MCF 10A (cell line): ENCODE data around the gene CYP17A1. TPM values are rescaled to one million over a fixed set of nuclear protein-coding genes. Genes with fewer than 3 reads are reported as not detected.
A peak's percentile ranks its signal among the peaks of the same experiment; 100 is the strongest.

ENCODE experiments used
- Bru-seq: library from RNA; stranded (reverse); fragments of 400-500 nt; gene quantifications from one replicate; lab custom pipeline; 2021; lab: Mats Ljungman, UMichigan
- BruChase-seq, 2 experiments: library from RNA; stranded (reverse); fragments of 400-500 nt; gene quantifications; one replicate each; lab custom pipeline; 2021; lab: Mats Ljungman, UMichigan
- BruUV-seq: library from RNA; stranded (reverse); fragments of 400-500 nt; replicated peaks from 2 replicates; lab custom pipeline; 2021; lab: Mats Ljungman, UMichigan
- CTCF ChIA-PET: fragments of 300-600 bp; sonication (Branson Sonifier 250); formaldehyde crosslinking; extraction: SDS; loops from one replicate; lab custom pipeline; 2021; ENCODE audit warnings: antibody characterized with exemption, inconsistent platforms; lab: Yijun Ruan, JAX
- POLR2A ChIA-PET: fragments of 300-600, 350-650 bp; sonication (Branson Sonifier 250); formaldehyde crosslinking; extraction: SDS; loops from one replicate; lab custom pipeline; 2020; ENCODE audit warnings: antibody characterized with exemption, inconsistent platforms; lab: Yijun Ruan, JAX
- DNase-seq: peaks from one replicate; pipeline ENCODE4 v3.0.0-alpha.2; 2018; ENCODE audit not compliant: unreplicated experiment
- H3K27ac Mint-ChIP-seq: one replicate; pipeline ENCODE4 v1.8.0; 2022; ENCODE audit warnings: mild to moderate bottlenecking, low read depth, mixed read lengths; ENCODE audit not compliant: unreplicated experiment
- H3K27me3 Mint-ChIP-seq: one replicate; pipeline ENCODE4 v1.8.0; 2022; ENCODE audit warnings: mixed read lengths; ENCODE audit not compliant: insufficient read depth, unreplicated experiment
- H3K36me3 Mint-ChIP-seq: one replicate; pipeline ENCODE4 v1.8.0; 2022; ENCODE audit warnings: mild to moderate bottlenecking, moderate library complexity, mixed read lengths; ENCODE audit not compliant: insufficient read depth, unreplicated experiment
- H3K4me1 Mint-ChIP-seq: one replicate; pipeline ENCODE4 v1.8.0; 2022; ENCODE audit warnings: mixed read lengths; ENCODE audit not compliant: insufficient read depth, unreplicated experiment
- H3K4me3 Mint-ChIP-seq: one replicate; pipeline ENCODE4 v1.8.0; 2022; ENCODE audit warnings: mild to moderate bottlenecking, moderate library complexity, mixed read lengths; ENCODE audit not compliant: unreplicated experiment
- H3K9me3 Mint-ChIP-seq: one replicate; pipeline ENCODE4 v1.8.0; 2022; ENCODE audit warnings: mixed read lengths; ENCODE audit not compliant: unreplicated experiment
- CTCF ChIP-seq: fragments of 200-600 bp; IDR thresholded peaks from one replicate; pipeline ENCODE4 v1.8.0; 2022; ENCODE audit warnings: antibody characterized with exemption, mild to moderate bottlenecking; ENCODE audit not compliant: unreplicated experiment
- intact Hi-C: fragments of 100-400 bp; cut with micrococcal nuclease; formaldehyde crosslinking; loops from 2 replicates; pipeline ENCODE4 v1.14.1; 2022
- long read RNA-seq: library from polyadenylated mRNA; stranded (forward); transcript quantifications from one replicate; pipeline ENCODE4 v2.0.0, GENCODE V29; 2022
- total RNA-seq: library from RNA; stranded (reverse); gene quantifications from 2 replicates; pipeline ENCODE4 v1.2.3, GENCODE V29; 2022

CYP17A1 gene
- not detected in 2 replicates for total RNA-seq
- Bru-seq, nascent RNA = percentile 11 among the genes with signal in this experiment
- BruChase-seq, experiment 1, labeled RNA remaining after a 6-hour chase = percentile 20 among the genes with signal in this experiment
- percentile 10 among the genes with signal in this experiment for BruChase-seq, experiment 2, labeled RNA remaining after a 2-hour chase
- long read RNA-seq = 0 reads

GRCh38 chr10:102837230-102837721 lies at the start of gene CYP17A1:
Gene CYP17A1 (minus strand): TSS chr10:102837413. CDS start chr10:102837361, 52 bp downstream.
- intact Hi-C loops = loop anchor here (5.0 to 10.0 kb wide), 3 partner anchors 85 to 645 kb away; no protein-coding TSS in a partner anchor
- H3K9me3 Mint-ChIP-seq = peaks cover 21% of the 10 kb centered on the region
- no peak within 1 kb of the TSS for H3K4me3 Mint-ChIP-seq
- TF ChIP-seq CTCF = no peak
- CTCF ChIA-PET = interaction anchor here (0.6 to 8.3 kb wide), 7 partner anchors 10 to 475 kb away, joined by 3 to 124 read pairs (median 5); no protein-coding TSS in a partner anchor
- DNase-seq = no peak
- no TSS peak for BruUV-seq
- POLR2A ChIA-PET = no interaction called here
- H3K4me1 Mint-ChIP-seq = peaks cover 9% of the 10 kb centered on the region
- H3K27ac Mint-ChIP-seq = no peak within 1 kb of the TSS
- peaks cover 28% of the 10 kb centered on the region for H3K27me3 Mint-ChIP-seq
- H3K36me3 Mint-ChIP-seq = no peaks in the 10 kb centered on the region

- POLR2A ChIA-PET = no interaction called here
- no peak for DNase-seq
- CTCF ChIA-PET = no interaction called here
- peaks cover 4% of the 10 kb centered on the region for H3K36me3 Mint-ChIP-seq
- no TSS peak for BruUV-seq
- H3K27ac Mint-ChIP-seq = no peak overlapping the region
- TF ChIP-seq CTCF = no peak
- H3K27me3 Mint-ChIP-seq = no peaks in the 10 kb centered on the region
- no peaks in the 10 kb centered on the region for H3K9me3 Mint-ChIP-seq
- intact Hi-C loops = no loop called here
- H3K4me3 Mint-ChIP-seq = no peak overlapping the region
- no peaks in the 10 kb centered on the region for H3K4me1 Mint-ChIP-seq
Measured at GRCh38 chr10:102880256-102880655, 43.0 kb upstream of the CYP17A1 start.

GRCh38 chr10:102878629-102879028 lies 41.4 kb upstream of the CYP17A1 start:
- ChIA-PET CTCF (interaction anchor here (1.5 kb wide), 1 partner anchor 24 kb away, joined by 6 read pairs; no protein-coding TSS in a partner anchor), POLR2A (no interaction called here)
- H3K4me1 Mint-ChIP-seq = no peaks in the 10 kb centered on the region
- H3K9me3 Mint-ChIP-seq = no peaks in the 10 kb centered on the region
- H3K27ac Mint-ChIP-seq = no peak overlapping the region
- intact Hi-C loops = no loop called here
- TF ChIP-seq CTCF = no peak
- no peaks in the 10 kb centered on the region for H3K36me3 Mint-ChIP-seq
- no TSS peak for BruUV-seq
- DNase-seq = no peak
- H3K27me3 Mint-ChIP-seq = no peaks in the 10 kb centered on the region
- no peak overlapping the region for H3K4me3 Mint-ChIP-seq

- no peak for TF ChIP-seq CTCF
- no peak overlapping the region for H3K4me3 Mint-ChIP-seq
- no peaks in the 10 kb centered on the region for H3K4me1 Mint-ChIP-seq
- DNase-seq = no peak
- no peaks in the 10 kb centered on the region for H3K27me3 Mint-ChIP-seq
- H3K36me3 Mint-ChIP-seq = no peaks in the 10 kb centered on the region
- intact Hi-C loops = no loop called here
- CTCF ChIA-PET = interaction anchor here (1.2 kb wide), 1 partner anchor 42 kb away, joined by 3 read pairs; no protein-coding TSS in a partner anchor
- no peaks in the 10 kb centered on the region for H3K9me3 Mint-ChIP-seq
- BruUV-seq = no TSS peak
- POLR2A ChIA-PET = interaction anchor here (0.6 to 0.9 kb wide), 2 partner anchors 25 to 194 kb away, joined by 3 read pairs; no protein-coding TSS in a partner anchor
- no peak overlapping the region for H3K27ac Mint-ChIP-seq
Measured at GRCh38 chr10:102876747-102877153, 39.5 kb upstream of the CYP17A1 start.
